Measurements from ENCODE around the gene PHKG1.

GRCh38 chr7:56079450-56080185 lies 13.1 kb downstream of the PHKG1 start:
- no peak for TF ChIP-seq POLR2A (IDR thresholded peaks at IDR 0.05; ENCODE audit: low read length)
- TF ChIP-seq GATA1 (IDR thresholded peaks at IDR 0.05; ENCODE audit: low read depth, low read length) = no peak

Measured in erythroblast (primary cell).